Body of pancreas (tissue), 4 donors: Measurements from ENCODE around the gene GTPBP4.

Experiments used
- POLR2A ChIP-seq, 3 donors: fragments of 450-650 bp; IDR thresholded peaks; one replicate each; pipeline ENCODE4 v1.6.1; 2016; ENCODE audit warnings: antibody characterized with exemption in 3 of 3, mild to moderate bottlenecking in 2 of 3
- TF ChIP-seq, protein P1 (sequence below), 7 experiments: fragments of 450-650 bp in 4 of 7; fragments of 200-600 bp in 3 of 7; sonication (generic) in 3 of 7; IDR thresholded peaks; one replicate each; pipeline ENCODE4 v1.5.1; 2016 to 2019; ENCODE audit warnings: antibody characterized with exemption in 7 of 7

- TF ChIP-seq, protein P1, sequence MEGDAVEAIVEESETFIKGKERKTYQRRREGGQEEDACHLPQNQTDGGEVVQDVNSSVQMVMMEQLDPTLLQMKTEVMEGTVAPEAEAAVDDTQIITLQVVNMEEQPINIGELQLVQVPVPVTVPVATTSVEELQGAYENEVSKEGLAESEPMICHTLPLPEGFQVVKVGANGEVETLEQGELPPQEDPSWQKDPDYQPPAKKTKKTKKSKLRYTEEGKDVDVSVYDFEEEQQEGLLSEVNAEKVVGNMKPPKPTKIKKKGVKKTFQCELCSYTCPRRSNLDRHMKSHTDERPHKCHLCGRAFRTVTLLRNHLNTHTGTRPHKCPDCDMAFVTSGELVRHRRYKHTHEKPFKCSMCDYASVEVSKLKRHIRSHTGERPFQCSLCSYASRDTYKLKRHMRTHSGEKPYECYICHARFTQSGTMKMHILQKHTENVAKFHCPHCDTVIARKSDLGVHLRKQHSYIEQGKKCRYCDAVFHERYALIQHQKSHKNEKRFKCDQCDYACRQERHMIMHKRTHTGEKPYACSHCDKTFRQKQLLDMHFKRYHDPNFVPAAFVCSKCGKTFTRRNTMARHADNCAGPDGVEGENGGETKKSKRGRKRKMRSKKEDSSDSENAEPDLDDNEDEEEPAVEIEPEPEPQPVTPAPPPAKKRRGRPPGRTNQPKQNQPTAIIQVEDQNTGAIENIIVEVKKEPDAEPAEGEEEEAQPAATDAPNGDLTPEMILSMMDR (IDR thresholded peaks at IDR 0.05), result no peak
- TF ChIP-seq POLR2A (IDR thresholded peaks at IDR 0.05), result no peak
Measured at GRCh38 chr10:944034-944831, 44.0 kb upstream of the GTPBP4 start.
